MV-4-11 (cell line): ENCODE results near the gene MTHFD1L.
A peak's percentile ranks its signal among the peaks of the same experiment; 100 is the strongest.

ENCODE experiments used
- DNase-seq: peaks from one replicate; lab custom pipeline; 2025; lab: John Stamatoyannopoulos, UW

MTHFD1L gene

DNA sequence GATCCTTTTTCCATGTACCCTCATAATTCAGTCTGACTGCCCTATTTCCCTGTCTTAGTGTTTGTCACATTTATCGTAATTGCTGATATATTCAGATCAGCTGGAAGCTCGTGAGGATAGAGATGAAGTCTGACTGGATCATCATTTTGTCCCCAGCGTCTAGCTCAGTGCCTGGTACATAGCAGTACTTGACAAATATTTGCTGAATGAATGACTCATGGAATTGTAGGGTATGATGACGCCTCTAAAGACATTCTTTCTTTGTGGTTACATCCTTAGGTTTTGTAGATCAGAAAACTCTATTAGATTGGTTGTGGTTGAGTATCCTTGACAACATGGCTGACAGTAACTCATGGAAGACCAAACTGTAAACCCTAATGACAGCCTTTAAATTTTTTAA, 68.9 kb downstream of the MTHFD1L start:
- no peak for DNase-seq

DNA sequence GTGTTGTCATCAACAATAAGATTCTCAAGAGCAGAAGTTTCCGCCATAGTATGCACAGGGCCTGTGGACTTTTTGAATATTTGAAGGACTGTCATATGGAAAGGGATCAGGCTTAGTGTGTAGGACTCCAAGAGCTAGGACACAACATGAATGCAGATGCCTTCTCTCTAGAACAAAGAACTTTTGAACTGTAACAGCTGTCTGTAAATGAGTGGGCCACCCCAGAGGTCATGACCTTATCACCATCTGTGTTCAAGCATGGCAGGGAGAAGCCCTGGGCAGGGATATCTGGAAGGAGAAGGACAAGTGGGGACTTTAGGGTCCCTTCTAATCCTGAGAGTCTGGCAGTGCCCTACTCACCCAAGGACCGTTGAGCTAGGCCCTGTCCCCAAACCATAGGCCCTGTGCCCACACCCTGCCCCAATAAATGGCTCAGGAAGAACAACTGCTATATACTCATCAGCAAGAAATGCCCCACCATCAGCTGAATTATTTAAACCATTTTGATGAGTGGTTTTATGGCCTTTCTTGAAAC, 70.6 kb downstream of the MTHFD1L start:
- DNase-seq = no peak

DNA sequence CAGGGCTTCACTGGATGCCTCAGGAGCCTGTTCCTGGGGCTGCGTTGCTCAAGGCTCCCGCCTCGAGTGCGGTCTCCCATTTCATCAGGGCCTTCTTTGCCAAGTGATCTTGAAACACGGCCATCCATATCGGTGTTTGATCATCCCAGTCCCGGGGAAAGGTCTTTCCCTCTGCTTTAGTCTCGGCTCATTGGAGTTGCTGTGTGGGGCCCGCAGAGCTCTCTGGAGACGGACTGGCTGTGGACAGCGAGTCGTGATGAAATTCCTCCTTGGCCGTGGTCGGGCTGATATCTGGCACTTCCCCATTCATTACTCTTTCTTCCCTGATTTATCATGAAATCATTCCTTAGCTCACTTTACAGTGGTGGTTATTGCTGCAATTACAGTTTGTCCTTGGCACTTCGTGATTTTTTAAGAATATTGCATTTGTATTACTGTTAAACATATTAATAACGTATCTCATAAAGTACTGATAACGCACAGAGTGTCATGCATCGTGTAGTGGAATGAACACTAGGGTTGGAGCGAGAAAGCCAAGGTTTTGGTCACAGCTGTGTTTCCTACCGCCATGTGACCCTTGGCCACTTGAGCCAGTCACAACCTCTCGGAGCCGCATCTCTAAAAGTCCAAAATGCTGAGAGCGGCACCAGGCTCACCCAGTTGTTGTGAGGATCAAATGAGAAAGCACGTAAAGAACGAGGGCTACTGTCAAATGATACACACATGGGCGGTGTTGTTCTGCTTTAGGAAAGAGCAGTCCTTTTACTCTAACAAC, 71.8 kb downstream of the MTHFD1L start:
- DNase-seq = peak; percentile 43

DNA sequence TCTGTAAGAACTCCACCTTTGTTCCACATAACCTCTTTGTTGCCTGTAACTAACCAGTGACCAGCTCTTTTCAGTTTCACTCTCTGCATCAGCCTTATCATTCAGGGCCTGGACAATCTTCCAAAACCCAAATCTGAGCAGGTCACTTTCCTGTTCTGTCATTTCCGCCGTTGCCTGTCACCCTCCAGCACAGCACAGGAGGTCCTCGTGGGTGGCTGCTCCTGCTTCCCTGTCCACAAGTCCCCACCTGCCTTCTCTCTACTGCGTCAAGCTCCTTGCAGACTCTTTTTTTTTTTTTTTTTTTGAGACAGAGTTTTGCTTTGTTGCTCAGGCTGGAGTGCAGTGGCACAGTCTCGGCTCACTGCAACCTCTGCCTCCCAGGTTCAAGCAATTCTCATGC, 73.9 kb downstream of the MTHFD1L start:
- no peak for DNase-seq

DNA sequence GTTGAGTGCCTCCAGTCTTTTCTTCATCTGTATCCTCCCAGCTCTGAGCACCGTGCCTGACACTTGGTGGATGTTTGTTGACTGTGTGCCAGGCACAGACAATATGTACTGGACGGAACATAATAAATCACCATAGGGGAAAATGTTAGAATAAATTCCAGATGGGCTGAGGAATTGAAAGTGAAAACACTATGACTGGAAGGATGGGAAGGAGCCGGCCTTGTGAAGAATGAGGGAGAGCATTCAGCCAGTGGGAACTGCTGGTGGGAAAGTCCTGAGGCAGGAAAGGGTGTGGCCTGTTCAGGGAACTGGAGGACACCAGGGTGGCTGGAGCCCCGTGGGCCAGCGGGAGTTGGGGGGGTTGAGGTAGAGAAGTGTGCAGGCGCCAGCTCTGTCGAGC, 75.4 kb downstream of the MTHFD1L start:
- DNase-seq = no peak

DNA sequence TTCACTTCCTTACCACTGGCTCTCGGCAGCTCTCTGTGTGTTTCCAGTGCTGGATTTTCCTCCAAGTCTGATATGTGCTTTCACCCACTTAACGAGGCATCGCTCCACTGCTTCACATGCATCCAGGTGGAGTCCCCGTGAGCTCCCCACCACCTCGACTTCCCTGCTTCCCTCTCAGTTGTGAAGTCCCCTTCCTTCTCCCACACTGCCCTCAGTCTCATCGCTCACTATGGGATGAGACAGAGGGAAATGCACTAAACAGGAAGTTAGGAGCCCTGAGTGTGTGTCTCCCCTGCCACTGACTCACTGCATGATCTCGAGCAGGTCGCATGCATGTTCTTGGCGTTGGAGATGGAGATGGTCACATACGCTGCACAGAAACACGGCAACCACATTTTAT, 84.0 kb downstream of the MTHFD1L start:
- DNase-seq = no peak

DNA sequence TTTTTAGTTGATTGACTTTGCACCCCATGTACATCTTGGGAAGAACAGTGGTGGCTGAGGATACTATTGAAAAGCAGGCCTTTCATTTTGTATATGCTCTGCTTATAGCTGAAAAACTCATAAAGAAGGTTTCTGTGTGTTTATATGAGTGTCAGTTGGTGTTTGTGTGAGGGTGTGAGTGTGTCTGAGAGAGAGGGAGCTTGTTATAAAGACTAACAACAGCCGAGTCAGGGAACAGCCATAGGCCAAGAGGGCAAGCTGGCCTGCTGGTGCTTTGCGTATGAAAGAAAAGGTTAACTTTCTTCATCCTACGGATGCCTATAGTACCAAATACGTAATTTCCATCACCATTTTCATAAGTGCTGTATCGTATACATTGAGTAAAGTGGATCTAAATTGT, 88.3 kb downstream of the MTHFD1L start:
- DNase-seq = no peak

DNA sequence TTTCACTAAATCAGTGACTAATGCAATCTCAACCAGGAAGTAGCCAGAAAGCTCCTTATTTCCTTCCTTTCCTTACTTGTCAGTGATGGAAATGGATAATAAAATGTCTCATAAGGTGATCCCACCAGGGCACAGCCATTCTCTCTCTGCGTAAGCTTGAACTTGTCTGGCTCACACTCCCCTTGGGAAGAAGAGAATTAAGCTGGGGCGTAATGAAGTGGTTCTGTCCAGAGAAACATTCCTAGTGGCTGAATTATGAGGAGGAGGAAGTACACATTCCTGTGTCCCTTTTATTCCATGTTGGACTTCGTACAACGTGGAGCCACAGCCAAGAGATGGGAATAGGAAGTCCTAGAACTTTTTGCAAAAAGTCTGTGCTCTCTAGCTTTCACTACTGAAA, 93.7 kb downstream of the MTHFD1L start:
- no peak for DNase-seq

DNA sequence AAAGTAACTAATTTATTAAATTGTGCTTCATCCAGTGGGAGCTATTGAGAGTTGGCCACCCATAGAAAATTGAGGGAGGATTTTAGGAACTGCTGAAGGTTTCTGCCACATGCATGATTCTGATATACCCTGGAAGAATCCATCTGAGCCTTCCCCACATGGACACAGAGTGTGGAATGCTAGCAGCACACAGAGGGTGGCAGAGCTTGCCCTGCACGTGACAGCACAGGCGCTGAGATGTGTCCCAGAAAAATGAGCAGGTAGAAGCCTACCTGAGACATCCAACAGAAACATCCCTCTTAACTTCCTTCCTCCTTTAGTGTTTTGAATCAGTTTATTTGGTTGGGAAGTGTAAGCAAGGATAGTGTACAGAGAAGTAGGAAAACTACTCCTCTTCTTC, 96.9 kb downstream of the MTHFD1L start:
- DNase-seq = no peak

DNA sequence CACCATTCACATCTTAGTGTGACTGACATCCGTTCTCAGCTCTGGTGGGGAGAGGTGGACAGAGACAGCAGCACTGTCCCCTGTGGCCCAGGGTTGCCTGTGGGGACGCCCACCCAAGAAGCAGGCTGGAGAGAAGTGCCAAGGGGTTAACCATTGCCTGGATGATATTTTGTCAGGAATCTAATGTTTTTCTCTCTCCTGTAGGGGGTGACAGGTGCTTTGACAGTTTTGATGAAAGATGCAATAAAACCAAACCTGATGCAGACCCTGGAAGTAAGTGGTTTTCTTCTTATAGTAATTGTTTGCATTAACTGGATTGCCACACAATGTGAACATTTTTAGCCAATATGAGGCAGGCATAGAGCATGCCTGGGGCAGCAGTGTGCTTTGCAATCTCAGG, 99.3 kb downstream of the MTHFD1L start:
- DNase-seq = no peak

DNA sequence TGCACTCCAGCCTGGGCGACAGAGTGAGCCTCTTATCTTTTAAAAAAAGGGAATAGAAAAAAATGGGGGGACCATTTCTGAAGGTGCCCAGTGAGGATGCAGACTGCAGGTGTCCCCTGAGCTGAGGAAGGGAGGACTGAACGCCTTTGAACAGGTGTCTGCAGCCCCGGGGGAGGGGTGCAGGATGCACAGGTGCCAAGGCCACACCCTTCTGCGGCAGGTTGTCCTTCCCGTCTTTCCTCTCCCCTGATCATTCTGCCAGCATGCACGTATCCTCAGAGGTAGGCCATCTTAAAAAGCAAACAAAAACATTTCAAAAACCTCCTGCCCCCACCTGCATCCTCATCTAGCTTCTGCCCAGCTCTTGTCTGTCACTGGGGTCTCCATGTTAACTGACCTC, 101.3 kb downstream of the MTHFD1L start:
- no peak for DNase-seq

DNA sequence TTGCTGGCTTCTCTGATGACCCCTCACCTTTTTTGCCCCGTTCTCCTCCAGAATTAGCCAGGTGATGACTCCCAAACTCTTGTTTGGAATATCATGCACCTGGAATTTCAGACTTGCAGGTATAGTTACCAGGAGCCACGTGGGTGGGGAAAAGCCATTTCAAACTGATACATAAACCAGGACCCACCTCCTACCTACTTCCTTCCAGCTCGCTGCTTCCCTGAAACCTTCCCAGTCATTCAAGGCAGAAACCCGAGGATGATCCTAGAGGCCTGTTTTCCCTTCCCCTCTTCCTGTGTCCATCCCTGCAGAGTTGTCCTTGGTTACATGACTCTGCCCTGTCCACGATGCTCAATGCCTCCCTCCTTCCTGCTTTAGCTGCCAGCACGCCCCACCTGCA, 101.9 kb downstream of the MTHFD1L start:
- DNase-seq = no peak

DNA sequence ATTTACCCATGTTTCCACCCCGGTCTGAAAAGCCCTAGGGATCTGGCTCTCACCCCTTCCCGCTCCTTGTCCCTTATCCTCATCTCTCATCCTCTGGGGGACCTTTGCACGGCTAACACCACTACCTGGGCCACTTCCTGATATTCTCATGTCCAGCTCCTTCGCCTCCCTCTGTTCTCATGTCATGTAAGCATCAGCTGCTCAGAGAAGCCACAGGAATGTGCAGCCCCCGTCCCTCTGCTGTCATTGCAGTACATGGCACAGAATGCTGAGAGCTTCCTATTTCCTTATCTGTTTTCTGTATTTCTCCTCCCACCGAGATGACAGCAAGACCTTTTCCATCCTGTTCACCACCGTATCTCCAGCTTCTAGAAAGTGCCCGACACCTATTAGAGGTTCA, 102.4 kb downstream of the MTHFD1L start:
- no peak for DNase-seq

DNA sequence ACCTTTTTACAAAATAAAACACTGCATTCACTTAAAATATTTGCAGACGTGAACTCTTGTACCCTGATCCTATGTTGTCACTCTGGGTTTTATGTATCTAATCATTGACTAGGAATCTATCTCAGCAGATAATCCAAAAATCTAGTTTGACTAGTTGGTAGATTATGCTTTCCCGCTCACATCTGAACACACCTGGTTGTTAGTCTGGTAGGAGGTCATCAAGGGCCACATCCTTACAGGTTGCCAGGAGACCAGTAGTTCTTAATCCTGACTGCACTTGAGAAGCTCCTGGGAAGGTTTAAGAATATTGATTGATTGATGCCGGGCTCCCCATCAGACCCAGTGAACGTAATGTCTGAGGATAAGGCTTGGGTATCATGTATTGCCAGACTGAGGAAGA, 104.4 kb downstream of the MTHFD1L start:
- DNase-seq = no peak

DNA sequence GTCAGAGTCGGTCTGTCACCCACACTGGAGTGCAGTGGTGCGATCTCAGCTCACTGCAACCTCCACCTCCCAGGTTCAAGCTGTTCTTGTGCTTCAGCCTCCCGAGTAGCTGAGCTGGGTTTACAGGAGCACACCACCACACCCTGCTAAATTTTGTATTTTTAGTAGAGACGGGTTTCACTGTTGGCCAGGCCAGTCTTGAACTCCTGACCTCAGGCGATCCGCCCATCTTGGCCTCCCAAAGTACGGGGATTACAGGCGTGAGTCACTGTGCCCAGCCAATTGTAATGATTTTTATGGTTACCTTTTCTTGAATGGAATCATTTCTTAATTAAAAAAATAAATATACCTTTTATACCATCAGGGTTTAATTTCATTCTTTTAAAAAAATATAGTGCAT, 105.7 kb downstream of the MTHFD1L start:
- DNase-seq = no peak

DNA sequence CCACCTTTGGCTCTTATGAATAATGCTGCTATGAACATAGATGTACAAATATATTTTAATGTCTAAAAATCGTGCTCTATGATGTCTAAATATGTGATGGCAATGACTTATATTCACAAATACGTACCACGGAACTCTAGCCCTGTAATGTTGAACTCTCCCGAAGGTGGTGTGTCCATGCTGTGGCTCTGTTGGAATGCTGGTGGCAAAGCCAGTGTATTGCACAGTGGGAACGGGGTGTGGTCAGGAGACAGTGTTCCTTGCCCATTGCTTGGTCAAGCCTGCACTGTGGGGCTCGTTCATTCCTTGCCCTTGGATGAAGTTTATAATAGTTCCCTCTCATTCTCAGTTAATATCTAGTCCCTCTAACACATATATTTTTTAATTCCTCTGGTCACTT, 109.6 kb downstream of the MTHFD1L start:
- DNase-seq = no peak

DNA sequence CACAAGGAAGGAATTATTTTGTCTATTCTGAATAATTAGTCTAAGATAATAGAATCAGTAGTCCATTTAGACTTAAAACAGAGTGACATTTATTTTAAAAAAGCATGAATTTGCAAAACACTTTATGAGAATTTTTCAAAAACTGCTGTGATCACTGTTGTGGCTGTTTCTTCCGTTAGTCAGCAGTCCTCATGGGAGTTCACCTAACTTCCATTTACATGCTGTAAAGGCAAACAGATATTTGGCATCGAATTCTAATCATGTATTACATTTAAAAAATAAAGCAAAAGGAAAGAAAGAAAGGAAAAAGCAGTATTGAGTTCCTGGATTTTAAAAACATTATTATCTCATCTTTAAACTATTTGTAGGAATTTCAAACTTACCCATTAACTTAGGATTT, 111.8 kb downstream of the MTHFD1L start:
- DNase-seq = no peak

DNA sequence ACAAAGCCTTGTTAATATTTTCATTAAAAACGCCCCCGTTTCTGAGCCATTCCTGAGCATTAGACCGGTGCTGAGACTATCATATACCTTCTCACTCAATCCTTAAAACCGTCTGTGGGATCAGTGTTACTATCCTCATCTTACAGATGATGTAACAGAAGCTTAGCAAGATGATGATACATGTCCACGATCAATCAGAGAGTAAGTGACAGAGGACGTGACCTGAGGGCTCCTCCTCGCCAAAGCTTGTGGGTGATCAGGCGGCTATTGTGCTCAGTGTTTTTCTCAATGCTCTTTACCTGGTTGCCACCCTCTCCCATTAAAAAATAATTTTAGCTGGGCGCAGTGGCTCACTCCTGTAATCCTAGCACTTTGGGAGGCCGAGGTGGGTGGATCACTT, 113.1 kb downstream of the MTHFD1L start:
- DNase-seq = no peak

DNA sequence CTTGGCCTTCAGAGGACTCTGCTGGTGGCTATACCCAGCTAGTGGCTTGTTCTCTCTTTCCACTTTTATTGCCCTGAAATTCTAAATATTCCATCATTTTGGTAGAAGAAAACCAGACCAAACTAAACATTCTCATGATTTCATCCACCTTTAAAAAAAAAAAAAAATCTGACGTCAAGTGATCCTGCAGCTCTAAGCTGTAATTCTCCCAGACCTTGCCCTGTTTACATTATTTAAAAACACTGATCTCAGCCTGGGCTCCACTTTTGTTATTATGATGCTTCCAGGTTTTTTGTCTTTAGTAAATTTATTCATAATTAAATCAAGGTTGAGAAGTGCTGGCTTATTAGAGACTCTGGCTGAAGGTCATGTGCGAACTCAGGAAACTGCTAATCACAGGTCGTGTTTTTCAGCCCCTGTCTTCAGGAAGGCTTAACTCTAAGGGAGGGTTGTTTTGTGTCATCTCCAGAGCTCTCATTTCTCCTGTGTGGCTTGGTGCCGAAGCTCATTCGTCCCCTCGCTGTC, 114.4 kb downstream of the MTHFD1L start:
- no peak for DNase-seq

DNA sequence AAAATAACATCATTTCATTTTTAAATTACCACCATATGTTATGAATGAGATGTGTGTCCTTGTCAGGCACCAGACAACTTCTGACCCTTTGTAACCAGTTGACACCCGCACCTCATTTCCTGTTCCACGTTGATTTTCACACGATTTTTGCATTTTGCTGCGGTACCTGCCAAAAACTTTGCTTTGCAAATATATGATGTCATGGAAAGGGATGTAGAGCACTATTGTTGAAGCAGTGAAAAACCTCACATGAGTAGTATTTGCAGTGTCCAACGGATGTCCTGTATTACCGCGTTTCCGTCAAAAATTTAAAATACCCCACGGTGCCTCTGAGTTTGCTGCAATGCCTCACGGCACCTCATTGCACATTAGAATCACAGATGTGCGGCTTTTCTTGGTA, 115.6 kb downstream of the MTHFD1L start:
- DNase-seq = no peak

DNA sequence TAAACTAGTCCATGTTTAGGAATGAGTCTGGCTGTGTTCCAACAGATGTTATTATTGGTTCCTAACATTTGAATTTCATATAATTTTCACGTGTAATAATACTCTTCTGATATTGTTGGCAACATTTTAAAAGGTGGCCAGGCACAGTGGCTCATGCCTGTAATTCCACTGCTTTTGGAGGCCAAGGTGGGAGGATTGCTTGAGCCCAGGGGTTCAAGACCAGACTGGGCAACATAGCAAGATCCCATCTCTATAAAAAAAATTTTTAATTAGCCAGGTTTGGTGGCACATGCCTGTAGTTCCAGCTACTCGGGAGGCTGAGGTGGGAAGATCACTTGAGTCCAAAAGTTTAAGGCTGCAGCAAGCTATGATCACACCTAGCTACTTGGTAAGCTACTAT, 116.2 kb downstream of the MTHFD1L start:
- no peak for DNase-seq

DNA sequence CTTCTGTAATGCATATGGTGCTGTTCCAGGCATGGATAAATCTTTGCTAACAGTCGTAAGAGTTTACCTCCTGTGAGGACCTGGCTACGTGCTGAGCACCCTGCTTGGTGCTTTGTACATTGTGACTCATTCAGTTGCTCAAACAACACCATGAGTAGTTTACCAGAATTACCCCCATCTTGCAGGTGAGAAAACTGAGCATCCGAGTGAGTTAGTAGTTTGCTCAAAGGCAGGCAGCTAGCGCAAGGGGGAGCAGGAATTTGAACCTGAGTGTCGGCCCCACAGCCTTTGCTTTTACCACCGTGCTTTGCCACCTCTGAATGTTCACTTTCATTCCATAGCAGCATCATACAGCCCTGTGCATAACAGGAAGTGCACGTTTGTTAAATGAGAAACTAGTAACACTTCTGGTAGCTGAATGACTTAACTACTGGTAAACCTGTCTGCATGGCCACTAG, 121.9 kb downstream of the MTHFD1L start:
- DNase-seq = no peak

DNA sequence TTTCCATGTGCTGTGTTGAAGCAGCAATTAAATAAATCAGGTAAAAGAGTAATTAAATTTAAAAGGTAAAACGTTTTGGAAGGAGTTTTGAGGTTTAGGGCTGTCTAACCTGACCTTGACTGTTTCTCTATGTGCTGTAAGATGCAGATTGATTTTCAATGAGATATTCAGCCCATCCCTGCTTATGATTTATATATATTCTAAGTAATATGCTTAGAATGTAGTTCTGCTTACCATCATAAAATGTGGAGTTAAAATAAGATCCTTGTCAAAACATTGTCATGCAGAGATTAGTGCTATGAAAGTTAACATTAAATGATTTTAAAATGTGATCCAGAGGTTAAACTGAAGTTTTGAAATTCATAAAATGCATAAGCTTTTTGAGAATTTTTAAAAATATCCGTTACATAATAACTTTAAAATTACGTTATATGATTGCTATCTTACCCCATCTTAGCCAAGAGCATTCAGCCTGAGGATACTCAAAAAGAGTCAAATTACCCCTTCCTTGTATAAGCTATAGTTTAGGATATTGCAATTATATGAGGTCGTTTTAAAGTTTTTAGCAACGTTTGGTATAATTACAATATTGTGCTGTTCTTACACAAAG, 122.5 kb downstream of the MTHFD1L start:
- DNase-seq = no peak
